Measurements from ENCODE around the gene BRME1. TPM values are rescaled to one million over a fixed set of nuclear protein-coding genes. Genes with fewer than 3 reads are reported as not detected.

Gene BRME1
- total and polyA plus RNA-seq, 3 donors from 2014 or later: 17.8 to 48.9 (median 26.3) TPM

GRCh38 chr19:13834244-13835069 is 71.5 kb downstream of the BRME1 start:
- WGBS, 2 donors: 62 to 66% methylated on average over 13 to 14 of the region's 14 CpGs
- peaks cover 21% of the 10 kb centered on the region for H3K4me1 ChIP-seq
- peak overlapping the region in 1 of 2 donors; percentile 78 for H3K27ac ChIP-seq
- intact Hi-C loops (cut with DNase I; ENCODE audit: low total_unique reads): no loop called here
- no peaks in the 10 kb centered on the region for H3K27me3 ChIP-seq
- DNase-seq: no peak
- no peaks in the 10 kb centered on the region for H3K36me3 ChIP-seq (ENCODE audit: low read depth, missing control alignments)
- H3K9me3 ChIP-seq: no peaks in the 10 kb centered on the region
- TF ChIP-seq, protein P1, sequence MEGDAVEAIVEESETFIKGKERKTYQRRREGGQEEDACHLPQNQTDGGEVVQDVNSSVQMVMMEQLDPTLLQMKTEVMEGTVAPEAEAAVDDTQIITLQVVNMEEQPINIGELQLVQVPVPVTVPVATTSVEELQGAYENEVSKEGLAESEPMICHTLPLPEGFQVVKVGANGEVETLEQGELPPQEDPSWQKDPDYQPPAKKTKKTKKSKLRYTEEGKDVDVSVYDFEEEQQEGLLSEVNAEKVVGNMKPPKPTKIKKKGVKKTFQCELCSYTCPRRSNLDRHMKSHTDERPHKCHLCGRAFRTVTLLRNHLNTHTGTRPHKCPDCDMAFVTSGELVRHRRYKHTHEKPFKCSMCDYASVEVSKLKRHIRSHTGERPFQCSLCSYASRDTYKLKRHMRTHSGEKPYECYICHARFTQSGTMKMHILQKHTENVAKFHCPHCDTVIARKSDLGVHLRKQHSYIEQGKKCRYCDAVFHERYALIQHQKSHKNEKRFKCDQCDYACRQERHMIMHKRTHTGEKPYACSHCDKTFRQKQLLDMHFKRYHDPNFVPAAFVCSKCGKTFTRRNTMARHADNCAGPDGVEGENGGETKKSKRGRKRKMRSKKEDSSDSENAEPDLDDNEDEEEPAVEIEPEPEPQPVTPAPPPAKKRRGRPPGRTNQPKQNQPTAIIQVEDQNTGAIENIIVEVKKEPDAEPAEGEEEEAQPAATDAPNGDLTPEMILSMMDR (IDR thresholded peaks at IDR 0.05): no peak
- no peak for TF ChIP-seq POLR2A (IDR thresholded peaks at IDR 0.05)
- no peak overlapping the region for H3K4me3 ChIP-seq

DNA sequence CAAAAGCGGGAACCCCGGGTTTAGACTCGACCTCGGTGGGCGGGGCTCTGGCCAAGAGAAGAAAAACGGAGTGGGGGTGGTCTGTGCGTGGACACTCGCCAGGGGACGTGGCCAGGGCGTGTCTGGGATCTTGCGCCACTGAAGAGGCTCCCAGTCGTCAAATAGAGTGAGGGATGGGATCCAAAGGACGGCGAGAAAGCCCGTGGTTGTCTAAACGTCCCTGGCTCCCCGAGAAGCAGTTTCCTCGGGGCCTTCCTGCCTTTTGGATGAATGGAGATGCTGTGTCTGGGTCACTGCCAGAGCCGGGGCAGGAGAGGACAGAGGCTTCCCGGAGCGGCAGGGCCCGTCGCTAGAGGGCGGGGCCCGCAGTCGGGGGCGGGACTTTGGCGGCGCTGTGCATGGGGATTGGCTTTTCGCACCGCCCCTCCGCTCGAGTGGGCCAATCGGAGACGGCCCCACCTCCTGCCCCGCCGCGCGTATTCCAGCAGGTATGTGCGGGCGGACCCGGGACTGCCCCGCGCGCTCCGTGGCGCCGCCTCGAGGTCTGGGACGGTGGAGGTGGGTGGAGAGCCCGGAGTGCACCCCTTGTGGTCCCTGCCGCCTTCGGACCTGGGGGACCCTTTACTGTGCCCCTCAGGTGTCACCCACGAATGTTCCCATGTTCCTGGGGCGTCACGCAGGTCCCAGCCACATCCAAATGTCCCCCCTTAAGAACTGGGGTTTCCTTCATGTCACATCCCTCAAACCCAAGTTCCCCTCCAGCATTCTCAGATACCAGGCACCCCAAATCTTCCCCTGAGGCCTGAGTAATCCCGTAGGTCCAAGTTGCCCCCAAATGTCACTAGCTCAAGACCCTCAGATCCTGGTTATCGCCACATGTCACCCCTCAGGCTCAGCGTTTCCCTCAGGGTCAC is 72.3 kb downstream of the BRME1 start:
- no peaks in the 10 kb centered on the region for H3K9me3 ChIP-seq
- no peaks in the 10 kb centered on the region for H3K27me3 ChIP-seq
- H3K27ac ChIP-seq: peak overlapping the region in 1 of 2 donors; percentile 78
- intact Hi-C loops (cut with DNase I; ENCODE audit: low total_unique reads): no loop called here
- DNase-seq: peak; percentile 95
- H3K4me1 ChIP-seq: peaks cover 17% of the 10 kb centered on the region
- TF ChIP-seq, protein P1 (IDR thresholded peaks at IDR 0.05): peak in 1 of 3 experiments; percentile 3
- no peak for TF ChIP-seq POLR2A (IDR thresholded peaks at IDR 0.05)
- H3K36me3 ChIP-seq (ENCODE audit: low read depth, missing control alignments): no peaks in the 10 kb centered on the region
- 8 to 9% methylated on average over 26 to 56 of the region's 59 CpGs for WGBS, 2 donors
- H3K4me3 ChIP-seq: peak overlapping the region; percentile 36 to 47

MicroRNAs encoded within 50 kb of the gene (microRNA counts, 767-probe panel; counts per million panel counts)
- microRNA hsa-miR-181c-5p (152 to 1,561 counts per million in 2 donors), microRNA hsa-miR-23a-3p (9,783 to 10,846 counts per million in 2 donors), microRNA hsa-miR-24-3p (152 to 5,028 counts per million in 2 donors), microRNA hsa-miR-27a-3p (0 to 152 counts per million in 2 donors)

Small RNAs within 50 kb of the gene (microRNA-seq; reads per million reads assigned to microRNA genes)
- gene MIR181C (ENCODE audit: borderline number of aligned reads in 2 of 2, borderline replicate concordance in 1 of 2) (117 to 148 reads per million in 2 donors), gene MIR181D (ENCODE audit: borderline number of aligned reads in 2 of 2, borderline replicate concordance in 1 of 2) (118 to 137 reads per million in 2 donors)

Small RNAs within 50 kb of the gene (small RNA-seq; reads per million reads assigned to genes)
- 13.7 to 14.5 reads per million in 2 donors for gene MIR181C
- 12.6 to 14.8 reads per million in 2 donors for gene MIR181D

Other genes starting within 250 kb of the BRME1 start
- gene MRI1, start 141.6 kb downstream of the BRME1 start, total RNA-seq: 10 to 100 TPM; 26.5 to 33.0 TPM
- 6.7 TPM for gene MRI1, start 141.6 kb downstream of the BRME1 start, polyA plus RNA-seq (ENCODE audit: insufficient read depth, low read depth, low replicate concordance)
- gene C19orf53, start 131.7 kb downstream of the BRME1 start, total RNA-seq: 100 to 1,000 TPM; 114 to 137 TPM
- 128 TPM for gene C19orf53, start 131.7 kb downstream of the BRME1 start, polyA plus RNA-seq (ENCODE audit: insufficient read depth, low read depth, low replicate concordance)
- gene ZSWIM4, start 110.7 kb downstream of the BRME1 start, total RNA-seq: 10 to 100 TPM in 1 of 2 donors, 1 to 10 TPM in 1; 4.7 to 10.0 TPM
- 3.4 TPM for gene ZSWIM4, start 110.7 kb downstream of the BRME1 start, polyA plus RNA-seq (ENCODE audit: insufficient read depth, low read depth, low replicate concordance)
- gene NANOS3, start 29.0 kb downstream of the BRME1 start, total RNA-seq: 10 to 100 TPM; 14.5 to 18.6 TPM
- 9.3 TPM for gene NANOS3, start 29.0 kb downstream of the BRME1 start, polyA plus RNA-seq (ENCODE audit: insufficient read depth, low read depth, low replicate concordance)
- 10 to 100 TPM; 56.6 to 62.7 TPM for gene CC2D1A, start 84 bp upstream of the BRME1 start, total RNA-seq
- gene CC2D1A, start 84 bp upstream of the BRME1 start, polyA plus RNA-seq (ENCODE audit: insufficient read depth, low read depth, low replicate concordance): 31.0 TPM
- 10 to 100 TPM; 12.6 to 14.6 TPM for gene PODNL1, start 32.3 kb upstream of the BRME1 start, total RNA-seq
- gene PODNL1, start 32.3 kb upstream of the BRME1 start, polyA plus RNA-seq (ENCODE audit: insufficient read depth, low read depth, low replicate concordance): 5.8 TPM
- gene DCAF15, start 46.4 kb upstream of the BRME1 start, total RNA-seq: 10 to 100 TPM; 79.3 to 82.6 TPM
- 151 TPM for gene DCAF15, start 46.4 kb upstream of the BRME1 start, polyA plus RNA-seq (ENCODE audit: insufficient read depth, low read depth, low replicate concordance)
- gene RFX1, start 100.2 kb upstream of the BRME1 start, total RNA-seq: 10 to 100 TPM; 18.3 to 24.2 TPM
- 40.9 TPM for gene RFX1, start 100.2 kb upstream of the BRME1 start, polyA plus RNA-seq (ENCODE audit: insufficient read depth, low read depth, low replicate concordance)
- not detected for gene RLN3, start 122.0 kb upstream of the BRME1 start, total RNA-seq
- 1.7 TPM for gene RLN3, start 122.0 kb upstream of the BRME1 start, polyA plus RNA-seq (ENCODE audit: insufficient read depth, low read depth, low replicate concordance)
- 1 to 10 TPM; 3.5 to 4.9 TPM for gene IL27RA, start 125.6 kb upstream of the BRME1 start, total RNA-seq
- gene IL27RA, start 125.6 kb upstream of the BRME1 start, polyA plus RNA-seq (ENCODE audit: insufficient read depth, low read depth, low replicate concordance): 5.2 TPM
- 10 to 100 TPM; 21.3 to 34.6 TPM for gene PALM3, start 156.0 kb upstream of the BRME1 start, total RNA-seq
- 18.4 TPM for gene PALM3, start 156.0 kb upstream of the BRME1 start, polyA plus RNA-seq (ENCODE audit: insufficient read depth, low read depth, low replicate concordance)
- 1 to 10 TPM; 4.2 to 7.2 TPM for gene MISP3, start 166.7 kb upstream of the BRME1 start, total RNA-seq
- 0.76 TPM for gene MISP3, start 166.7 kb upstream of the BRME1 start, polyA plus RNA-seq (ENCODE audit: insufficient read depth, low read depth, low replicate concordance)
- 10 to 100 TPM in 1 of 2 donors, 1 to 10 TPM in 1; 5.0 to 12.7 TPM for gene C19orf67, start 179.7 kb upstream of the BRME1 start, total RNA-seq
- gene C19orf67, start 179.7 kb upstream of the BRME1 start, polyA plus RNA-seq (ENCODE audit: insufficient read depth, low read depth, low replicate concordance): 12.6 TPM
- 10 to 100 TPM; 50.6 to 72.9 TPM for gene SAMD1, start 184.6 kb upstream of the BRME1 start, total RNA-seq
- gene SAMD1, start 184.6 kb upstream of the BRME1 start, polyA plus RNA-seq (ENCODE audit: insufficient read depth, low read depth, low replicate concordance): 34.0 TPM
- 100 to 1,000 TPM; 114 to 116 TPM for gene PRKACA, start 211.6 kb upstream of the BRME1 start, total RNA-seq
- gene PRKACA, start 211.6 kb upstream of the BRME1 start, polyA plus RNA-seq (ENCODE audit: insufficient read depth, low read depth, low replicate concordance): 203 TPM
- gene ASF1B, start 230.5 kb upstream of the BRME1 start, total RNA-seq: 10 to 100 TPM; 31.5 to 52.7 TPM
- 55.2 TPM for gene ASF1B, start 230.5 kb upstream of the BRME1 start, polyA plus RNA-seq (ENCODE audit: insufficient read depth, low read depth, low replicate concordance)

Measured in testis (tissue), 3 donors.